ENCODE measurements around the gene CACNA2D2.
A peak's percentile ranks its signal among the peaks of the same experiment; 100 is the strongest.

The CACNA2D2 gene

DNA sequence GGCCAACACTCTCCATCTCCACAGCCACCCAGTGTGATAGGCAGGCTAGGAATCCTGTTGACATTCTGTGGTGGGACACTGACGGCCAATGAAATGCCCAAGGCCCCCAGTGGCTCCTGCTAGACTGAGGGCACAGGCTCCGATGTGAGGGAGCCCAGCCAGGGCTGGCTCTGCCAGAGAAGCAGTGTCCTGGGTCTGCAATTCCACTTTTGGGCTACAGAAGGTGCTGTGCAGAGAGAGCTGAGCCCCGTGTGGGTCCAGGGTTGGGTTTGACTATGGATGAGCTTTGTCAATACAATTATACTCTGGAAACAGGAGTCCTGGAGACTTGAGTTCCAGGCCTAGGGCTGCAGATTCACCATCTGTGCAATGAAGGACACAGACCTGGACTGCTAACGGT, 88.4 kb downstream of the CACNA2D2 start:
- in situ Hi-C loops (cut with HindIII; ENCODE audit: low pct_ligation_motif_present, low pct_unique_long_range_greater_than_20kb, low sequenced_read_pairs): no loop called here
- DNase-seq: no peak

DNA sequence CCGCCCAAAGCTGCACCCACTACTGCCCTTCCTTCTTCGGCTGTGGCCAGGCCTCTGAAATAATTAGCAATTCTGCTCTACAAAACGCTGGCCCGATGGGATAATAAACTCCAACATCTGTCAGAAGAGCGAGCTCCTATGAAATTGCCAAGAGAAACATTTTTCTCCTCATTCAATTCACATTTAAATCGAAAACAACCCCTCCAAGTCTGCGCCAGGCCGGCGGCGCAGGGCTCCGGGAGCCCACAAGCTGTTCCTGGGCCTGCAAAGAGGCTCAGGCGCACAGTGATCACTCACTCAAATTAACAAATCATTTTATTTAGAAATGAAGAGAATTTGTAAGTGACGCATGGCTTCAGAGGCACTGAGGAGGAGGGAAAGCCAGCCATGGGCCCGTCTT, 88.8 kb downstream of the CACNA2D2 start:
- DNase-seq: no peak
- in situ Hi-C loops (cut with HindIII; ENCODE audit: low pct_ligation_motif_present, low pct_unique_long_range_greater_than_20kb, low sequenced_read_pairs): no loop called here

- in situ Hi-C loops (cut with HindIII; ENCODE audit: low pct_ligation_motif_present, low pct_unique_long_range_greater_than_20kb, low sequenced_read_pairs): no loop called here
- DNase-seq: no peak
Measured at GRCh38 chr3:50412231-50412754, 91.1 kb downstream of the CACNA2D2 start.

- no peak for DNase-seq
- in situ Hi-C loops (cut with HindIII; ENCODE audit: low pct_ligation_motif_present, low pct_unique_long_range_greater_than_20kb, low sequenced_read_pairs): no loop called here
Measured at GRCh38 chr3:50411229-50411628, 92.2 kb downstream of the CACNA2D2 start.

DNA sequence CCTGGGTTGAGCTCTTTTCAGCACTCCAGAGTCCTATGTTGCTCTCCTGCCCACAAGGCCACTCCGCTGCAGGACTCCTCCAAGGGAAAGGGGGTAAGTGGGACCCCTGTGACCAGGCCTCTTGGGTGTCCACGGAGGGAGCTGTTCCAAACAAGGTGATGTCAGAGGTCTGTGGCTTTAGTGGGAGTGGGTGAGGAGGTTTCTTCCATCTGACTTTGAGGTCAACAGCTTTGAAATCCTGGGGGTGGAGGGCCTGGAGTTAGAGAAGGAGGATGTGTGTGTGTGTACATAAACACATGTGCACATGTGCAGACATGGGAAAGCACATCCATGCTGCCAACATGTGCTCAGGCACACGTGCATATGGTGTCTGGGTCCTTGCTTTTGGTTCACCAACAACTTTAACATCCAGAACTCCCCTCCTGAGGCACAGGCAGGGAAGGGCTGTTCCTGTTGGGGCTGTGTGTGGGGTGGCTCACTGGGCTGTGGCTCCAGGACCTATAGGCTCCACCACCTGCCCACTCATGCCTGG, 92.8 kb downstream of the CACNA2D2 start:
- in situ Hi-C loops (cut with HindIII; ENCODE audit: low pct_ligation_motif_present, low pct_unique_long_range_greater_than_20kb, low sequenced_read_pairs): no loop called here

DNA sequence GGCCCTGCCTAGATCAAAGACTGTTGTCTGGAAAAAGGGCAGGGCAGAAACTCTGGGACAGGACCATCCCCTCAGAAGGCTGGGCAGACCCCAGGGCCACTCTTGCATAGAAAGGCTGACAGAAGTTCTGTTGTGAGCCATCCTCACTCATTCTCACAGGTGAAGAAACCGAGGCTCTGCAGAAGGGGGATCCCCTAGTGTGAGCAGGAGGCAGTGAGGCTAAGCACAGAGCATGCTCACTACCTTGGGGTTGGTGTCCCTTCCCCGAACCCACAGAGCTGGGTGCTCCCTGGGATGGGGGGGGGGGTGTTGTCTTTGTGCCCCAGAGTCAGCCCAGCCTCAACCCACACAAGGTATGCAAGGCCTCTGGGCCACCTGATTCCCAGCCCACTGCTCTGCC, 93.2 kb downstream of the CACNA2D2 start:
- in situ Hi-C loops (cut with HindIII; ENCODE audit: low pct_ligation_motif_present, low pct_unique_long_range_greater_than_20kb, low sequenced_read_pairs): no loop called here

More for the DNA sequence above, 92.8 kb downstream of the CACNA2D2 start:
- no peak for DNase-seq

GRCh38 chr3:50408443-50408944, 94.9 kb downstream of the CACNA2D2 start:
- DNase-seq: no peak
- in situ Hi-C loops (cut with HindIII; ENCODE audit: low pct_ligation_motif_present, low pct_unique_long_range_greater_than_20kb, low sequenced_read_pairs): no loop called here

More for the DNA sequence above, 93.2 kb downstream of the CACNA2D2 start:
- no peak for DNase-seq

GRCh38 chr3:50406487-50406886, 96.9 kb downstream of the CACNA2D2 start:
- no peak for DNase-seq
- in situ Hi-C loops (cut with HindIII; ENCODE audit: low pct_ligation_motif_present, low pct_unique_long_range_greater_than_20kb, low sequenced_read_pairs): no loop called here

- in situ Hi-C loops (cut with HindIII; ENCODE audit: low pct_ligation_motif_present, low pct_unique_long_range_greater_than_20kb, low sequenced_read_pairs): no loop called here
- peak; percentile 30 for DNase-seq
Measured at GRCh38 chr3:50405249-50405648, 98.2 kb downstream of the CACNA2D2 start.

GRCh38 chr3:50401978-50402595, 101.3 kb downstream of the CACNA2D2 start:
- in situ Hi-C loops (cut with HindIII; ENCODE audit: low pct_ligation_motif_present, low pct_unique_long_range_greater_than_20kb, low sequenced_read_pairs): no loop called here
- no peak for DNase-seq

DNA sequence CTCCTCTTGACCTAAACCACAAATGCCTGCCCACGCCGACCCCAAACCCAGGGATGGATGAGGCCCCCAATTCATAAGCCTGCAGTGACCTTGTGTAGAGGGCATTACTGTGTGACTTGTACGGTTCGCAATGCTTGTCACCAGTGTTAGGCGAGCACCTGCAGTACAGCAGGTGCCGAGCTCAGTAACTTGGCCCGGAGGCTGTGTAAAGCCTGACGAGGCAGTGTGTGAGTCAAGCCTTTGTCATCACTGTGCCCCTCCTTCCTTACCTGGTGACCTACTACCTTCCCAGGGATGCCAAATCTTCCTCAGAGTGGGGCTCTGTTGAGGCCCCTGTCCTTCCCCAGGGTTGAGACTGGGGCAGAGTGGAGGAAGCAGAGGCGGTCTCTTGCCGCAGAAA, 106.9 kb downstream of the CACNA2D2 start:
- in situ Hi-C loops (cut with HindIII; ENCODE audit: low pct_ligation_motif_present, low pct_unique_long_range_greater_than_20kb, low sequenced_read_pairs): no loop called here
- DNase-seq: no peak

GRCh38 chr3:50395070-50395860, 108.2 kb downstream of the CACNA2D2 start:
- in situ Hi-C loops (cut with HindIII; ENCODE audit: low pct_ligation_motif_present, low pct_unique_long_range_greater_than_20kb, low sequenced_read_pairs): no loop called here
- DNase-seq: no peak

- in situ Hi-C loops (cut with HindIII; ENCODE audit: low pct_ligation_motif_present, low pct_unique_long_range_greater_than_20kb, low sequenced_read_pairs): no loop called here
- no peak for DNase-seq
Measured at GRCh38 chr3:50393061-50393460, 110.4 kb downstream of the CACNA2D2 start.

GRCh38 chr3:50392101-50392715, 111.2 kb downstream of the CACNA2D2 start:
- DNase-seq: no peak
- in situ Hi-C loops (cut with HindIII; ENCODE audit: low pct_ligation_motif_present, low pct_unique_long_range_greater_than_20kb, low sequenced_read_pairs): no loop called here

DNA sequence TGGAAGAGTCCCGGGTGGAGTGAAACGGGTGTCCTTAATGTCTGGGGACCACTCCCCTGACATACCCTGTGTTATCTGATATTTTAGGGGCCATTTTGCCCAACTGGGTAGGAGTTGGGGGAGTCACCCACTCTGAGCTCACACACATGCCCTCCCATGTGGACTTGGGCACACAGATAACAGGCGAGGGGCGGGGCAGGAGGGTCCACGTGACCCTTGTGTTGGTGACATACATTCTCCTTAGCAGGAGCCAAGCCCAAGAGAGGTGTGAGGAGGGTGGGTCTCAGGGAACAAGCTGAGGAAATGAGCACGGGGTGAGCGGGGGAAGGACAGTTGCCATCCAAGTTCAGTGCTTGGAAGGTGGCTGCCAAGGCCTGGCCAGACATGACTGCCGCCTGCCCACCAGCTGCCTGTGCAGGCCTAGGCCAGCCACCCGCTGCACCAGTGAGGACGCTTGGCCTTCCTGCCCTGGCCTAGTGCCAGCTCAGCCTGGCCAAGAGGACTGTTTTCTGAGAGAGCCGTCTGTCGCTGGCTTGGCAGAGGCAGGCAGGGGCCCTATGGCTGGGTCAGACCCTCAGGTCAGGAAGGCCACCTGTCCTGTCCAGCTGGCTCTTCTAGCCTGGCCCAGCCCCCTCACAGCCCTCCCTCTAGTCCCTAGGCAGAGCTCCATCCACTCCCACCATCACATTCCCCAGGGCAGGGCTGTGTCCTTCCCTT, 112.8 kb downstream of the CACNA2D2 start:
- in situ Hi-C loops (cut with HindIII; ENCODE audit: low pct_ligation_motif_present, low pct_unique_long_range_greater_than_20kb, low sequenced_read_pairs): no loop called here
- no peak for DNase-seq

DNA sequence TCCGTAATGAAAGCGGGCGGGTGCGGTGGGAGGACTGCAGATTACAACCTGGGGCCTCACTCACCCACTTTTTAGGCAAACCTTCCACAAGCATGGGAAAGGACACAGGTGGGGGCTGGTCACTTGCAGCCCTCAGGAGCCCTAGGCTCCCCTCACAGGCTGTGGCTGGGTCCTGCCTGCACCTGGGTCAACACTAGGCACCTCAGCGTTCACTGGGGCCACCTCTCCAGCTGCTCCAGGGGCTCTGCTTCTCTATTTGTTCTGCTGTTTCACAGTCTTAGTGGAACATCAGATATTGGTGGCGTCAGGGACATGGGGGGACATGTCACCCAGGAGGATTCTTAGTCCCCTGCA, 114.0 kb downstream of the CACNA2D2 start:
- DNase-seq: no peak
- in situ Hi-C loops (cut with HindIII; ENCODE audit: low pct_ligation_motif_present, low pct_unique_long_range_greater_than_20kb, low sequenced_read_pairs): no loop called here

DNA sequence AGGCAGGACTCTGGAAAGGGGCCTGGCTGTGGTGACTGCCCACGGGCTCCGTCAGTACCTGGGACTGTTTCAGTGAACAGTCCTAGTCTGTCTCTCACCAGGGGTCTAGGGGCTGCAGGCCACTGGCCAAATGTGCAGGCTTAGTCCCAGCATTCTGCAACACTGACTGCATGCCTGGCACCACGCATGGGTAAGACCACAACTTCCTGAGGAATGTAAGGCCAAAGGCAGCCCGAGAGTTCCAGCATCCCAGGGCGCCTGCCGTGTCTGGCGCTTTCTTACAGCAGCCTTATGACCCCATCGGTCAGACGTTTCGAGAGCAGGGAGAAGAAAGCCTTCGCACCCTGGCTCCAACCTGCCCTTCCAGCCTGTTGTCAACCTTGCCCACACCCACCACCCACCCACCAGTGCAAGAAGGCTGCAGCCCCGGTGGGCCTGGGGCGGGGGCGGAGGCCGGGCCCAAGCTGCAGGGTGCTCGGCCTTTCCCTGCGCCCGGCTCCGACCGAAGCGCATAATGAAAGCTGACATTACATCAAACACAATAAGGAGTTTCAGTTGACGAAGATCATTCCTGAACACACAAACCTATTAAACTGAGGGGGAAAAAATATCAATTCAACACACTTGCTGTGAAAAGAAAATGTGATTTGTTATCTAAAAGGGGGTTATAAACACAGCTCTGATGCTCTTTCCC, 114.6 kb downstream of the CACNA2D2 start:
- in situ Hi-C loops (cut with HindIII; ENCODE audit: low pct_ligation_motif_present, low pct_unique_long_range_greater_than_20kb, low sequenced_read_pairs): no loop called here
- DNase-seq: no peak

Data from ACHN (cell line).